Caco-2 (cell line): ENCODE data around the gene PHF20. TPM values are rescaled to one million over a fixed set of nuclear protein-coding genes. Genes with fewer than 3 reads are reported as not detected.
A peak's percentile ranks its signal among the peaks of the same experiment; 100 is the strongest.

ENCODE experiments used
- BruUV-seq: library from RNA; stranded (reverse); fragments of 400-500 nt; replicated peaks from 2 replicates; lab custom pipeline; 2021; lab: Mats Ljungman, UMichigan
- CTCF ChIA-PET: fragments of 300-600 bp; sonication (Branson Sonifier 250); formaldehyde crosslinking; loops from one replicate; lab custom pipeline; 2022; ENCODE audit warnings: antibody characterized with exemption; lab: Charles Lee
- POLR2A ChIA-PET: fragments of 300-600 bp; sonication (Branson Sonifier 250); formaldehyde crosslinking; loops from one replicate; lab custom pipeline; 2022; ENCODE audit warnings: antibody characterized with exemption; lab: Charles Lee
- DNase-seq, 2 experiments: peaks; one replicate each; pipeline versions ENCODE4 v3.0.0 to v3.0.0-alpha.2; 2020 to 2022
- H3K27me3 ChIP-seq: replicated peaks from 2 replicates; pipeline ENCODE4 v1.6.0; 2011; ENCODE audit warnings: low read length; ENCODE audit not compliant: control insufficient read depth, insufficient read depth
- H3K36me3 ChIP-seq: 2 replicates; pipeline ENCODE4 v1.5.1; 2011; ENCODE audit warnings: low read length; ENCODE audit not compliant: control insufficient read depth, insufficient read depth
- H3K4me1 ChIP-seq: fragments of 250-450 bp; sonication (Bioruptor Pico); 2 replicates; pipeline ENCODE4 v1.5.1; 2020; ENCODE audit warnings: mild to moderate bottlenecking
- H3K4me3 ChIP-seq: 2 replicates; pipeline ENCODE4 v1.5.1; 2011; ENCODE audit warnings: low read depth, mild to moderate bottlenecking, control low read depth, low read length
- H3K9me3 ChIP-seq: fragments of 250-450 bp; sonication (Bioruptor Pico); 2 replicates; pipeline ENCODE4 v1.5.1; 2020; ENCODE audit warnings: mild to moderate bottlenecking, moderate library complexity
- H3K27ac Mint-ChIP-seq: one replicate; pipeline ENCODE4 v1.8.0; 2022; ENCODE audit warnings: mixed read lengths; ENCODE audit not compliant: unreplicated experiment
- H3K27me3 Mint-ChIP-seq: one replicate; pipeline ENCODE4 v1.8.0; 2022; ENCODE audit warnings: mixed read lengths; ENCODE audit not compliant: insufficient read depth, unreplicated experiment
- H3K36me3 Mint-ChIP-seq: one replicate; pipeline ENCODE4 v1.8.0; 2022; ENCODE audit warnings: mild to moderate bottlenecking, mixed read lengths; ENCODE audit not compliant: insufficient read depth, unreplicated experiment
- H3K4me1 Mint-ChIP-seq: one replicate; pipeline ENCODE4 v1.8.0; 2022; ENCODE audit warnings: low read depth, mixed read lengths; ENCODE audit not compliant: unreplicated experiment
- H3K4me3 Mint-ChIP-seq: one replicate; pipeline ENCODE4 v1.8.0; 2022; ENCODE audit warnings: mild to moderate bottlenecking, moderate library complexity, mixed read lengths; ENCODE audit not compliant: unreplicated experiment
- H3K9me3 Mint-ChIP-seq: one replicate; pipeline ENCODE4 v1.8.0; 2022; ENCODE audit warnings: mixed read lengths; ENCODE audit not compliant: unreplicated experiment
- CTCF ChIP-seq, 2 experiments: fragments of 200-600 bp in 1 of 2; IDR thresholded peaks; 1 replicate in 1 of 2; 2 replicates in 1 of 2; pipeline versions ENCODE4 v1.5.1 to v1.8.0; 2011 to 2022; ENCODE audit warnings: antibody characterized with exemption in 1 of 2, control low read depth in 1 of 2, inconsistent platforms in 1 of 2, low read depth in 1 of 2, low read length in 1 of 2, mild to moderate bottlenecking in 1 of 2, moderate library complexity in 1 of 2; ENCODE audit not compliant: insufficient read depth in 1 of 2, severe bottlenecking in 1 of 2, unreplicated experiment in 1 of 2
- intact Hi-C: fragments of 100-400 bp; cut with micrococcal nuclease; formaldehyde crosslinking; loops from one replicate; pipeline ENCODE4 v1.10.0; 2022; ENCODE audit not compliant: unreplicated experiment
- total RNA-seq: library from RNA; stranded (reverse); gene quantifications from 2 replicates; pipeline ENCODE4 v1.2.3, GENCODE V29; 2022

PHF20 gene
- total RNA-seq, 1 experiment from 2014 or later = 109 TPM

- Mint-ChIP-seq H3K4me3 (peak within 1 kb of the TSS; percentile 80), H3K36me3 (peaks cover 61% of the 10 kb centered on the region), H3K27ac (peak within 1 kb of the TSS; percentile 96), H3K27me3 (no peaks in the 10 kb centered on the region), H3K9me3 (no peaks in the 10 kb centered on the region), H3K4me1 (peaks cover 34% of the 10 kb centered on the region)
- H3K4me3 ChIP-seq = peak within 1 kb of the TSS; percentile 77
- DNase-seq = peak; percentile 100
- no peaks in the 10 kb centered on the region for H3K9me3 ChIP-seq
- peaks cover 12% of the 10 kb centered on the region for H3K36me3 ChIP-seq
- no TSS peak for BruUV-seq
- H3K27me3 ChIP-seq = no peaks in the 10 kb centered on the region
- ChIA-PET POLR2A (interaction anchor here (0.5 to 3.0 kb wide), 91 partner anchors 8 to 1749 kb away, joined by 3 to 161 read pairs (median 5); partner anchors contain the start of genes ACSS2, CEP250, CPNE1 and EDEM2), CTCF (interaction anchor here (0.5 to 3.1 kb wide), 28 partner anchors 9 to 868 kb away, joined by 3 to 33 read pairs (median 3); partner anchors contain the start of genes NFS1, PHF20, ROMO1 and SCAND1)
- peaks cover 31% of the 10 kb centered on the region for H3K4me1 ChIP-seq
- TF ChIP-seq CTCF (IDR thresholded peaks at IDR 0.05; ENCODE audit: insufficient read depth in 1 of 2, low read depth in 1 of 2, low read length in 1 of 2, severe bottlenecking in 1 of 2, unreplicated experiment in 1 of 2) = peak; percentile 52 to 65
- intact Hi-C loops = loop anchor here (1.0 to 5.0 kb wide), 6 partner anchors 29 to 345 kb away; partner anchors contain the start of genes CPNE1, RBM12 and SCAND1
Observed at GRCh38 chr20:35741892-35742740, 29.7 kb upstream of the PHF20 start, which contains the start of gene RBM39. RBM39 (minus strand) TSS chr20:35742260; CDS start chr20:35740874, 1,386 bp downstream.

GRCh38 chr20:35742741-35743523 lies 28.9 kb upstream of the PHF20 start:
- H3K4me1 ChIP-seq = peaks cover 31% of the 10 kb centered on the region
- TSS peak; percentile 95 for BruUV-seq
- intact Hi-C loops = loop anchor here (1.0 to 5.0 kb wide), 6 partner anchors 28 to 344 kb away; partner anchors contain the start of genes CPNE1, RBM12 and SCAND1
- no peaks in the 10 kb centered on the region for H3K27me3 Mint-ChIP-seq
- peak overlapping the region; percentile 96 for H3K27ac Mint-ChIP-seq
- no peaks in the 10 kb centered on the region for H3K9me3 ChIP-seq
- peaks cover 10% of the 10 kb centered on the region for H3K36me3 ChIP-seq
- no peaks in the 10 kb centered on the region for H3K9me3 Mint-ChIP-seq
- H3K4me3 Mint-ChIP-seq = peak overlapping the region; percentile 80
- ChIA-PET CTCF (interaction anchor here (0.6 to 3.1 kb wide), 21 partner anchors 8 to 395 kb away, joined by 3 to 33 read pairs (median 5); partner anchors contain the start of genes NFS1, PHF20, ROMO1 and SCAND1), POLR2A (interaction anchor here (0.5 to 3.0 kb wide), 71 partner anchors 8 to 1750 kb away, joined by 3 to 161 read pairs (median 5); partner anchors contain the start of genes CEP250, CPNE1, EDEM2 and EIF2S2)
- no peak for DNase-seq
- H3K36me3 Mint-ChIP-seq = peaks cover 53% of the 10 kb centered on the region
- no peak for TF ChIP-seq CTCF (IDR thresholded peaks at IDR 0.05; ENCODE audit: insufficient read depth in 1 of 2, low read depth in 1 of 2, low read length in 1 of 2, severe bottlenecking in 1 of 2, unreplicated experiment in 1 of 2)
- H3K4me3 ChIP-seq = peak overlapping the region; percentile 49
- no peaks in the 10 kb centered on the region for H3K27me3 ChIP-seq
- H3K4me1 Mint-ChIP-seq = peaks cover 34% of the 10 kb centered on the region
